Calu3 (cell line): ENCODE data around the gene SYCP2. TPM values are rescaled to one million over a fixed set of nuclear protein-coding genes. Genes with fewer than 3 reads are reported as not detected.

Source experiments
- BruUV-seq: library from RNA; stranded (reverse); fragments of 400-500 nt; replicated peaks from 2 replicates; lab custom pipeline; 2021; lab: Mats Ljungman, UMichigan
- CTCF ChIA-PET: fragments of 300-600 bp; sonication (Branson Sonifier 250); formaldehyde crosslinking; loops from one replicate; lab custom pipeline; 2022; ENCODE audit warnings: antibody characterized with exemption; lab: Charles Lee
- DNase-seq: peaks from one replicate; pipeline ENCODE4 v3.0.0; 2022
- H3K27ac Mint-ChIP-seq: one replicate; pipeline ENCODE4 v1.8.0; 2022; ENCODE audit warnings: mixed read lengths; ENCODE audit not compliant: unreplicated experiment
- H3K27me3 Mint-ChIP-seq: one replicate; pipeline ENCODE4 v1.8.0; 2022; ENCODE audit warnings: mixed read lengths; ENCODE audit not compliant: unreplicated experiment
- H3K36me3 Mint-ChIP-seq: one replicate; pipeline ENCODE4 v1.8.0; 2022; ENCODE audit warnings: mild to moderate bottlenecking, moderate library complexity, mixed read lengths; ENCODE audit not compliant: insufficient read depth, unreplicated experiment
- H3K4me1 Mint-ChIP-seq: one replicate; pipeline ENCODE4 v1.8.0; 2022; ENCODE audit warnings: mild to moderate bottlenecking, low read depth, mixed read lengths; ENCODE audit not compliant: unreplicated experiment
- H3K4me3 Mint-ChIP-seq: one replicate; pipeline ENCODE4 v1.8.0; 2022; ENCODE audit warnings: mild to moderate bottlenecking, low read depth, moderate library complexity, mixed read lengths; ENCODE audit not compliant: unreplicated experiment
- H3K9me3 Mint-ChIP-seq: one replicate; pipeline ENCODE4 v1.8.0; 2022; ENCODE audit warnings: low read depth, mixed read lengths; ENCODE audit not compliant: unreplicated experiment
- CTCF ChIP-seq: fragments of 200-600 bp; IDR thresholded peaks from one replicate; pipeline ENCODE4 v1.8.0; 2022; ENCODE audit warnings: antibody characterized with exemption; ENCODE audit not compliant: unreplicated experiment
- intact Hi-C: fragments of 100-400 bp; cut with micrococcal nuclease; formaldehyde crosslinking; loops from one replicate; pipeline ENCODE4 v1.10.0; 2022; ENCODE audit not compliant: unreplicated experiment
- total RNA-seq: library from RNA; stranded (reverse); gene quantifications from 2 replicates; pipeline ENCODE4 v1.2.3, GENCODE V29; 2022

The SYCP2 gene
- total RNA-seq, 1 experiment from 2014 or later = 56.0 TPM

- H3K27me3 Mint-ChIP-seq = peaks cover under 1% of the 10 kb centered on the region
- CTCF ChIA-PET = interaction anchor here (2.0 kb wide), 1 partner anchor 12 kb away, joined by 5 read pairs; no protein-coding TSS in a partner anchor
- H3K9me3 Mint-ChIP-seq = no peaks in the 10 kb centered on the region
- peaks cover 8% of the 10 kb centered on the region for H3K4me1 Mint-ChIP-seq
- no peak overlapping the region for H3K4me3 Mint-ChIP-seq
- H3K36me3 Mint-ChIP-seq = peaks cover 5% of the 10 kb centered on the region
- BruUV-seq = no TSS peak
- TF ChIP-seq CTCF = no peak
- no peak overlapping the region for H3K27ac Mint-ChIP-seq
- intact Hi-C loops = no loop called here
- DNase-seq = no peak
These were observed 114.5 kb downstream of the SYCP2 start for GRCh38 chr20:59818911-59819310.

- H3K4me3 Mint-ChIP-seq = no peak overlapping the region
- no peak overlapping the region for H3K27ac Mint-ChIP-seq
- peaks cover 8% of the 10 kb centered on the region for H3K4me1 Mint-ChIP-seq
- peaks cover 10% of the 10 kb centered on the region for H3K27me3 Mint-ChIP-seq
- intact Hi-C loops = no loop called here
- no peaks in the 10 kb centered on the region for H3K9me3 Mint-ChIP-seq
- TF ChIP-seq CTCF = no peak
- CTCF ChIA-PET = interaction anchor here (1.1 kb wide), 1 partner anchor 11 kb away, joined by 3 read pairs; no protein-coding TSS in a partner anchor
- DNase-seq = no peak
- BruUV-seq = no TSS peak
- peaks cover 5% of the 10 kb centered on the region for H3K36me3 Mint-ChIP-seq
These were observed 115.4 kb downstream of the SYCP2 start for GRCh38 chr20:59817846-59818615.

GRCh38 chr20:59817406-59817805 lies 116.0 kb downstream of the SYCP2 start:
- no peak for DNase-seq
- Mint-ChIP-seq H3K27ac (no peak overlapping the region), H3K4me3 (no peak overlapping the region), H3K36me3 (no peaks in the 10 kb centered on the region), H3K4me1 (peaks cover 8% of the 10 kb centered on the region), H3K9me3 (no peaks in the 10 kb centered on the region), H3K27me3 (peaks cover 13% of the 10 kb centered on the region)
- no TSS peak for BruUV-seq
- intact Hi-C loops = no loop called here
- TF ChIP-seq CTCF = no peak
- CTCF ChIA-PET = interaction anchor here (1.1 kb wide), 1 partner anchor 10 kb away, joined by 3 read pairs; no protein-coding TSS in a partner anchor

GRCh38 chr20:59816146-59816738 lies 117.2 kb downstream of the SYCP2 start:
- no peak for DNase-seq
- Mint-ChIP-seq H3K27me3 (peaks cover 13% of the 10 kb centered on the region), H3K27ac (no peak overlapping the region), H3K4me1 (peaks cover 8% of the 10 kb centered on the region), H3K4me3 (no peak overlapping the region), H3K36me3 (no peaks in the 10 kb centered on the region), H3K9me3 (no peaks in the 10 kb centered on the region)
- no TSS peak for BruUV-seq
- CTCF ChIA-PET = no interaction called here
- TF ChIP-seq CTCF = no peak
- intact Hi-C loops = no loop called here
